Forelimb muscle (tissue), 1 donor: ENCODE measurements around the gene CIZ1. TPM values are rescaled to one million over a fixed set of nuclear protein-coding genes. Genes with fewer than 3 reads are reported as not detected.
"Not testable (repeated sequence)": the region's sequence is repeated elsewhere in the genome, so short reads cannot be mapped to it uniquely, and the experiment has no call there.

Source experiments
- DNase-seq: peaks from one replicate; pipeline ENCODE4 v3.0.0-alpha.2; 2013; ENCODE audit warnings: low read depth
- polyA plus RNA-seq: library from polyadenylated mRNA; unstranded; fragments of 120-200 nt; gene quantifications from one replicate; pipeline ENCODE4 v1.2.1, GENCODE V29; 2013; ENCODE audit not compliant: insufficient read length

CIZ1 gene
- polyA plus RNA-seq, 1 donor = 101 TPM

GRCh38 chr9:128145536-128145935 is 45.8 kb downstream of the CIZ1 start:
- no peak for DNase-seq

GRCh38 chr9:128144239-128145181 is 46.9 kb downstream of the CIZ1 start:
- DNase-seq = no peak

- DNase-seq = no peak
Measured at GRCh38 chr9:128143525-128144238, 47.7 kb downstream of the CIZ1 start.

- DNase-seq = no peak
Measured at GRCh38 chr9:128142596-128142995, 48.8 kb downstream of the CIZ1 start.

GRCh38 chr9:128142061-128142460 is 49.3 kb downstream of the CIZ1 start:
- no peak for DNase-seq

- no peak for DNase-seq
Measured at GRCh38 chr9:128141604-128142003, 49.8 kb downstream of the CIZ1 start.

- DNase-seq = no peak
Measured at GRCh38 chr9:128139621-128140020, 51.8 kb downstream of the CIZ1 start.

- DNase-seq = no peak
Measured at GRCh38 chr9:128138001-128138400, 53.4 kb downstream of the CIZ1 start.

- no peak for DNase-seq
Measured at GRCh38 chr9:128136816-128137793, 54.3 kb downstream of the CIZ1 start.

- not testable (repeated sequence) for DNase-seq
Measured at GRCh38 chr9:128135561-128135960, 55.8 kb downstream of the CIZ1 start.

GRCh38 chr9:128132139-128132538 is 59.2 kb downstream of the CIZ1 start:
- DNase-seq = peak; percentile 25

- not testable (repeated sequence) for DNase-seq
Measured at GRCh38 chr9:128131346-128131745, 60.0 kb downstream of the CIZ1 start.

GRCh38 chr9:128130651-128131050 is 60.7 kb downstream of the CIZ1 start:
- not testable (repeated sequence) for DNase-seq

- not testable (repeated sequence) for DNase-seq
Measured at GRCh38 chr9:128129976-128130590, 61.3 kb downstream of the CIZ1 start.

GRCh38 chr9:128128836-128129590 is 62.4 kb downstream of the CIZ1 start:
- no peak for DNase-seq

- DNase-seq = peak; percentile 84
Measured at GRCh38 chr9:128127990-128128835, 63.2 kb downstream of the CIZ1 start.

GRCh38 chr9:128127568-128127989 is 63.8 kb downstream of the CIZ1 start, which contains the start of gene PTGES2:
Gene PTGES2 (minus strand): TSS chr9:128127729. CDS start chr9:128127717, 12 bp downstream.
- peak; percentile 62 for DNase-seq

- DNase-seq = no peak
Measured at GRCh38 chr9:128125580-128126354, 65.6 kb downstream of the CIZ1 start.
